GM18867 (cell line): ENCODE data around the gene MLX.
"Not testable (repeated sequence)": the region's sequence is repeated elsewhere in the genome, so short reads cannot be mapped to it uniquely, and the experiment has no call there.

Experiments
- ATAC-seq: cut with Tn5 transposase; IDR thresholded peaks from one replicate; pipeline ENCODE4 v1.9.1; 2021; ENCODE audit warnings: mild to moderate bottlenecking, moderate library complexity; ENCODE audit not compliant: unreplicated experiment

MLX gene

GRCh38 chr17:42617956-42618431 is 51.1 kb downstream of the MLX start:
- peak; percentile 18 for ATAC-seq

GRCh38 chr17:42618442-42619150 is 51.7 kb downstream of the MLX start:
- ATAC-seq, result peak; percentile 72

- ATAC-seq, result not testable (repeated sequence)
These were observed 55.1 kb downstream of the MLX start for GRCh38 chr17:42621987-42622386.
